HepG2 (cell line): ENCODE measurements around the gene IL1A. TPM values are rescaled to one million over a fixed set of nuclear protein-coding genes. Genes with fewer than 3 reads are reported as not detected.

ENCODE experiments used
- FOXA1 ChIP-seq, 2 experiments: fragments of 450-650 bp in 1 of 2; sonication (generic) in 1 of 2; formaldehyde crosslinking in 1 of 2; IDR thresholded peaks; 2 replicates each; pipeline versions ENCODE4 v1.4.0 to v1.6.1; 2016 to 2020; ENCODE audit warnings: missing genetic modification reagents in 1 of 2
- FOXK2 ChIP-seq: fragments of 450-650 bp; IDR thresholded peaks from 2 replicates; pipeline ENCODE4 v1.6.1; 2016
- GMEB2 ChIP-seq: IDR thresholded peaks from 2 replicates; pipeline ENCODE4 v1.6.1; 2016; ENCODE audit warnings: missing biosample characterization, missing genetic modification reagents, low read depth
- KDM4B ChIP-seq: sonication (generic); formaldehyde crosslinking; IDR thresholded peaks from 2 replicates; pipeline ENCODE4 v1.4.0; 2020; ENCODE audit warnings: missing genetic modification reagents
- NFE2L2 ChIP-seq: fragments of 150-350 bp; IDR thresholded peaks from 2 replicates; pipeline ENCODE4 v1.6.1; 2014; ENCODE audit warnings: low read length
- RARA ChIP-seq: IDR thresholded peaks from 2 replicates; pipeline ENCODE4 v1.6.1; 2016; ENCODE audit warnings: missing genetic modification reagents, missing compliant biosample characterization
- REXO4 ChIP-seq: sonication (generic); formaldehyde crosslinking; IDR thresholded peaks from 2 replicates; pipeline ENCODE4 v1.8.0; 2022; ENCODE audit warnings: missing genetic modification reagents, mild to moderate bottlenecking, borderline replicate concordance
- SAFB2 ChIP-seq: sonication (generic); formaldehyde crosslinking; IDR thresholded peaks from 2 replicates; pipeline ENCODE4 v1.5.1; 2020; ENCODE audit warnings: missing genetic modification reagents, low read depth, mild to moderate bottlenecking, borderline replicate concordance
- TCF12 ChIP-seq, 2 experiments: fragments of 450-650 bp in 1 of 2; sonication (generic) in 1 of 2; formaldehyde crosslinking in 1 of 2; IDR thresholded peaks; 2 replicates each; pipeline versions ENCODE4 v1.6.1 to v1.8.0; 2017 to 2022; ENCODE audit warnings: antibody characterized with exemption in 1 of 2, mild to moderate bottlenecking in 1 of 2, missing genetic modification reagents in 1 of 2, moderate library complexity in 1 of 2
- TFDP2 ChIP-seq: sonication (generic); formaldehyde crosslinking; IDR thresholded peaks from 2 replicates; pipeline ENCODE4 v1.4.0; 2020; ENCODE audit warnings: missing genetic modification reagents
- YY1 ChIP-seq: IDR thresholded peaks from 2 replicates; pipeline ENCODE4 v1.6.1; 2011; ENCODE audit warnings: low read length, low read depth, moderate library complexity, mild to moderate bottlenecking; ENCODE audit not compliant: insufficient read depth, insufficient replicate concordance
- ZBTB25 ChIP-seq: IDR thresholded peaks from 2 replicates; pipeline ENCODE4 v1.6.1; 2018; ENCODE audit warnings: missing genetic modification reagents
- ZBTB42 ChIP-seq: sonication (generic); formaldehyde crosslinking; IDR thresholded peaks from 2 replicates; pipeline ENCODE4 v1.5.0; 2020; ENCODE audit warnings: mild to moderate bottlenecking, missing genetic modification reagents
- ZNF362 ChIP-seq: sonication (generic); formaldehyde crosslinking; IDR thresholded peaks from 2 replicates; pipeline ENCODE4 v1.4.0; 2020; ENCODE audit warnings: missing genetic modification reagents, mild to moderate bottlenecking, borderline replicate concordance
- ZNF687 ChIP-seq: sonication (generic); formaldehyde crosslinking; IDR thresholded peaks from 2 replicates; pipeline ENCODE4 v1.5.1; 2020; ENCODE audit warnings: mild to moderate bottlenecking, missing genetic modification reagents, moderate library complexity
- ZNF713 ChIP-seq: sonication (generic); formaldehyde crosslinking; IDR thresholded peaks from 2 replicates; pipeline ENCODE4 v1.4.0; 2020; ENCODE audit warnings: mild to moderate bottlenecking, missing genetic modification reagents
- ZNF740 ChIP-seq: sonication (generic); formaldehyde crosslinking; IDR thresholded peaks from 2 replicates; pipeline ENCODE4 v1.4.0; 2020; ENCODE audit warnings: missing genetic modification reagents
- ZNF83 ChIP-seq: sonication (generic); formaldehyde crosslinking; IDR thresholded peaks from 2 replicates; pipeline ENCODE4 v1.4.0; 2020; ENCODE audit warnings: missing genetic modification reagents, mild to moderate bottlenecking, borderline replicate concordance
- polyA plus RNA-seq, 8 experiments: library from polyadenylated mRNA; depleted of rRNA in 3 of 8; stranded (reverse) in 7 of 8; unstranded in 1 of 8; fragments of >200 nt; fragmentation: Illumina TruSeq in 4 of 8; extraction: Trizol in 4 of 8; gene quantifications; 2 replicates each; pipeline versions ENCODE4 v1.2.1 to v1.2.3, GENCODE V29; 2011 to 2016; ENCODE audit warnings: low read depth in 4 of 8, missing spikeins in 1 of 8, mixed read lengths in 1 of 8; ENCODE audit not compliant: insufficient read depth in 1 of 8
- total RNA-seq, 5 experiments: library from RNA; depleted of rRNA; stranded (reverse); fragments of >200 nt; fragmentation: Illumina TruSeq; extraction: Trizol; gene quantifications; 2 replicates each; pipeline ENCODE4 v1.2.3, GENCODE V29; 2016; ENCODE audit warnings: low read depth in 1 of 5

IL1A gene
- total and polyA plus RNA-seq, 2 of the 13 experiments (the other 11 are each of a cell fraction or from before 2014, with no cell fraction given) = not detected

GRCh38 chr2:112803691-112804521 lies 19.6 kb upstream of the IL1A start (continued):
- TF ChIP-seq REXO4 (CRISPR knock-in tag) = no peak
- no peak for TF ChIP-seq TFDP2 (CRISPR knock-in tag)
- peak; percentile 73; the same call in 1 of the 2 replicates for TF ChIP-seq ZNF362
- TF ChIP-seq ZBTB42 (CRISPR knock-in tag) = 0 out of 2 replicates have a peak, but pooled peaks have one; percentile 58
- no peak for TF ChIP-seq ZNF713 (CRISPR knock-in tag)
- TF ChIP-seq FOXK2 = no peak
- no peak for TF ChIP-seq ZNF687 (CRISPR knock-in tag)
- TF ChIP-seq FOXA1 (IDR thresholded peaks at IDR 0.05) = peak; percentile 95
- peak; percentile 93 for TF ChIP-seq FOXA1 (CRISPR knock-in tag; IDR thresholded peaks at IDR 0.05)
- TF ChIP-seq GMEB2 (CRISPR knock-in tag) = 0 out of 2 replicates have a peak, but pooled peaks have one; percentile 18
- TF ChIP-seq SAFB2 (CRISPR knock-in tag) = no peak
- TF ChIP-seq ZNF83 (CRISPR knock-in tag) = no peak
- TF ChIP-seq NFE2L2 = peak; percentile 83
- TF ChIP-seq KDM4B (CRISPR knock-in tag) = no peak
- no peak for TF ChIP-seq YY1
- TF ChIP-seq ZBTB25 (CRISPR knock-in tag) = peak; percentile 31; the same call in 1 of the 2 replicates
- TF ChIP-seq ZNF740 (CRISPR knock-in tag) = no peak
- peak; percentile 85 for TF ChIP-seq RARA (CRISPR knock-in tag)
- TF ChIP-seq TCF12 (IDR thresholded peaks at IDR 0.05) = no peak
- TF ChIP-seq TCF12 (CRISPR knock-in tag; IDR thresholded peaks at IDR 0.05) = 0 out of 2 replicates have a peak, but pooled peaks have one; percentile 44
